Skeletal muscle tissue (tissue), 4 donors: ENCODE data around the gene HDAC4. TPM values are rescaled to one million over a fixed set of nuclear protein-coding genes. Genes with fewer than 3 reads are reported as not detected.

Source experiments
- H3K27ac ChIP-seq: one replicate; pipeline ENCODE4 v1.7.0; 2013; ENCODE audit warnings: mild to moderate bottlenecking, low read depth, low read length, inconsistent platforms
- H3K27me3 ChIP-seq, 3 donors: one replicate each; pipeline ENCODE4 v1.7.0; 2013; ENCODE audit warnings: low read length in 3 of 3; ENCODE audit not compliant: control insufficient read depth in 3 of 3, insufficient read depth in 3 of 3
- H3K36me3 ChIP-seq, 3 donors: one replicate each; pipeline ENCODE4 v1.7.0; 2013; ENCODE audit warnings: low read length in 3 of 3; ENCODE audit not compliant: control insufficient read depth in 3 of 3, insufficient read depth in 3 of 3
- H3K4me1 ChIP-seq, 3 donors: one replicate each; pipeline ENCODE4 v1.7.0; 2013; ENCODE audit warnings: low read length in 3 of 3, mild to moderate bottlenecking in 3 of 3; ENCODE audit not compliant: control insufficient read depth in 3 of 3, insufficient read depth in 3 of 3
- H3K4me3 ChIP-seq, 3 donors: one replicate each; pipeline ENCODE4 v1.7.0; 2013; ENCODE audit warnings: low read length in 3 of 3
- H3K9ac ChIP-seq, 3 donors: one replicate each; pipeline ENCODE4 v1.7.0; 2013; ENCODE audit warnings: low read length in 3 of 3, mild to moderate bottlenecking in 3 of 3, moderate library complexity in 2 of 3, low read depth in 1 of 3
- H3K9me3 ChIP-seq, 3 donors: one replicate each; pipeline ENCODE4 v1.7.0; 2013; ENCODE audit warnings: low read length in 3 of 3; ENCODE audit not compliant: control insufficient read depth in 3 of 3
- total RNA-seq: library from RNA; depleted of rRNA; stranded (reverse); fragments of >200 nt; gene quantifications from one replicate; pipeline ENCODE4 v1.2.3, GENCODE V29; 2014
- donor health status: Osteomylitis.

HDAC4 gene
- total RNA-seq, 1 donor from 2014 or later = 23.5 TPM

GRCh38 chr2:239322416-239323086 lies 78.3 kb downstream of the HDAC4 start:
- no peak overlapping the region for H3K4me3 ChIP-seq
- H3K9ac ChIP-seq = no peak overlapping the region
- H3K9me3 ChIP-seq = no peaks in the 10 kb centered on the region
- H3K27ac ChIP-seq = no peak overlapping the region
- H3K36me3 ChIP-seq = no peaks in the 10 kb centered on the region
- H3K27me3 ChIP-seq = no peaks in the 10 kb centered on the region
- H3K4me1 ChIP-seq = peaks cover 24 to 34% (median 31%) of the 10 kb centered on the region in 3 donors

GRCh38 chr2:239321596-239322415 lies 79.0 kb downstream of the HDAC4 start:
- no peak overlapping the region for H3K27ac ChIP-seq
- H3K9me3 ChIP-seq = no peaks in the 10 kb centered on the region
- no peaks in the 10 kb centered on the region for H3K36me3 ChIP-seq
- H3K9ac ChIP-seq = no peak overlapping the region
- H3K27me3 ChIP-seq = no peaks in the 10 kb centered on the region
- H3K4me1 ChIP-seq = peaks cover 24 to 34% (median 31%) of the 10 kb centered on the region in 3 donors
- no peak overlapping the region for H3K4me3 ChIP-seq

GRCh38 chr2:239318790-239319661 lies 81.8 kb downstream of the HDAC4 start:
- H3K36me3 ChIP-seq = no peaks in the 10 kb centered on the region
- no peaks in the 10 kb centered on the region for H3K9me3 ChIP-seq
- H3K4me3 ChIP-seq = peak overlapping the region; percentile 40 to 76 (median 65)
- H3K4me1 ChIP-seq = peaks cover 29 to 47% (median 39%) of the 10 kb centered on the region in 3 donors
- peak overlapping the region; percentile 62 to 84 (median 66) for H3K9ac ChIP-seq
- peak overlapping the region; percentile 82 for H3K27ac ChIP-seq
- H3K27me3 ChIP-seq = no peaks in the 10 kb centered on the region

GRCh38 chr2:239318151-239318611 lies 82.6 kb downstream of the HDAC4 start:
- Histone ChIP-seq H3K9ac (no peak overlapping the region), H3K27me3 (no peaks in the 10 kb centered on the region), H3K4me3 (no peak overlapping the region), H3K9me3 (no peaks in the 10 kb centered on the region), H3K36me3 (no peaks in the 10 kb centered on the region), H3K4me1 (peaks cover 38 to 56% (median 47%) of the 10 kb centered on the region in 3 donors), H3K27ac (peak overlapping the region; percentile 82)

GRCh38 chr2:239316562-239317465 lies 84.0 kb downstream of the HDAC4 start:
- Histone ChIP-seq H3K36me3 (no peaks in the 10 kb centered on the region), H3K27ac (peak overlapping the region; percentile 82), H3K4me1 (peaks cover 51 to 67% (median 61%) of the 10 kb centered on the region in 3 donors), H3K4me3 (peak overlapping the region; percentile 39 to 52 (median 45)), H3K9ac (peak overlapping the region; percentile 71 to 74 (median 73)), H3K27me3 (no peaks in the 10 kb centered on the region), H3K9me3 (no peaks in the 10 kb centered on the region)

- no peak overlapping the region for H3K4me3 ChIP-seq
- peak overlapping the region in 1 of 3 donors; percentile 16 for H3K9ac ChIP-seq
- H3K27ac ChIP-seq = no peak overlapping the region
- no peaks in the 10 kb centered on the region for H3K36me3 ChIP-seq
- H3K27me3 ChIP-seq = no peaks in the 10 kb centered on the region
- no peaks in the 10 kb centered on the region for H3K9me3 ChIP-seq
- peaks cover 66 to 80% (median 75%) of the 10 kb centered on the region in 3 donors for H3K4me1 ChIP-seq
Observed at GRCh38 chr2:239315308-239315707, 85.5 kb downstream of the HDAC4 start.

GRCh38 chr2:239313776-239314175 lies 87.0 kb downstream of the HDAC4 start:
- Histone ChIP-seq H3K27ac (peak overlapping the region; percentile 98), H3K4me1 (peaks cover 68 to 84% (median 83%) of the 10 kb centered on the region in 3 donors), H3K36me3 (no peaks in the 10 kb centered on the region), H3K27me3 (no peaks in the 10 kb centered on the region), H3K4me3 (peak overlapping the region in 1 of 3 donors; percentile 13), H3K9me3 (no peaks in the 10 kb centered on the region), H3K9ac (peak overlapping the region; percentile 1 to 79 (median 27))

GRCh38 chr2:239312741-239313667 lies 87.8 kb downstream of the HDAC4 start:
- Histone ChIP-seq H3K36me3 (peaks cover 0 to 3% (median 0%) of the 10 kb centered on the region in 3 donors), H3K27ac (peak overlapping the region; percentile 98), H3K4me3 (peak overlapping the region in 2 of 3 donors; percentile 38 to 64), H3K27me3 (no peaks in the 10 kb centered on the region), H3K4me1 (peaks cover 66 to 84% (median 82%) of the 10 kb centered on the region in 3 donors), H3K9me3 (no peaks in the 10 kb centered on the region), H3K9ac (peak overlapping the region; percentile 1 to 79 (median 58))
